ENCODE results near the gene THAP2.

Gene THAP2

GRCh38 chr12:71663561-71664410 lies at the start of gene THAP2, which contains the start of gene ZFC3H1:
THAP2 (plus strand) TSS chr12:71664301; CDS start chr12:71664510, 209 bp downstream.
ZFC3H1 (minus strand) TSS chr12:71663848; CDS start chr12:71663610, 238 bp downstream.
- peak; percentile 97 to 99 for DNase-seq
- TF ChIP-seq GATA1 (IDR thresholded peaks at IDR 0.05; ENCODE audit: low read depth, low read length), result no peak
- peak; percentile 97 for TF ChIP-seq POLR2A (IDR thresholded peaks at IDR 0.05; ENCODE audit: low read length)

GRCh38 chr12:71621938-71622337 lies 42.2 kb upstream of the THAP2 start:
- no peak for DNase-seq

DNA sequence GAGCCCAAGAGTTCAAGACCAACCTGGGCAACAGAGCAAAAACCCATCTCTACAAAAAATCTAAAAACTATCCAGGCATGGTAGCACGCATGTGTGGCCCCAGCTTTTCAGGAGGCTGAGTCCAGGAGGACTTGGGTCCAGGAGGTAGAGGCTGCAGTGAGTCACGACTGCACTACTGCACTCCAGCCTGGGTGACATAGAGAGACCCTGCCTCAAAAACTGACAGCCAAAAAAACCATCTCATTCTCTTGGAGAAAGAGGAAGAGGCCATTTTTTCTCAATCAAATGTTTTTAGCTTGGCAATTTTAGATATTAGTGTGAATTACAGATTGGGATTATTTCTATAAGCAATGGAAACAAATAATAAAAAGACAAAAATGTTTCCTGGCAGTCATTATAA lies 38.6 kb upstream of the THAP2 start:
- DNase-seq, result no peak
- TF ChIP-seq GATA1 (IDR thresholded peaks at IDR 0.05; ENCODE audit: low read depth, low read length) (no peak), POLR2A (IDR thresholded peaks at IDR 0.05; ENCODE audit: low read length) (no peak)

More at GRCh38 chr12:71621938-71622337, 42.2 kb upstream of the THAP2 start:
- no peak for TF ChIP-seq POLR2A (IDR thresholded peaks at IDR 0.05; ENCODE audit: low read length)

- DNase-seq, result peak; percentile 22 to 55
- TF ChIP-seq GATA1 (IDR thresholded peaks at IDR 0.05; ENCODE audit: low read depth, low read length) (no peak), POLR2A (IDR thresholded peaks at IDR 0.05; ENCODE audit: low read length) (no peak)
Observed at GRCh38 chr12:71626098-71626497, 38.0 kb upstream of the THAP2 start.

DNA sequence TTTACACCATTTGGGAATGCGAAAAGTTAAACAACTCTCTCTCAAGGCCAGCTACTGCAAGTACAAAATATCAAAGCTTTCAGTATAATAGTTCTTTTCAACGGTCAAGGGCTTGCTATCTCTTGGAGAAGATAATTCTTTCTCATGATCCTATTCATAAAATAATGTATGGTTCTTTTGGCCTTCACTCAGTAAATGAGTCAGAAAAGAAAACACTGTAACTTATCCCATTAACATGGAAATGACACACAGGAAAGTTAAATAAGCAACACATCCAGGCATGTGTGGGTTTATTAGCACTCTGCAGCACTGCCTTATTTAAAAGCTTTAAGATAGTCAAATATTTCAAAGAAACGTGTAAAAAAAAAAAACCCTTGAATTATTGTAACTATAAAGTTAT lies 37.3 kb upstream of the THAP2 start:
- no peak for DNase-seq
- TF ChIP-seq GATA1 (IDR thresholded peaks at IDR 0.05; ENCODE audit: low read depth, low read length), result no peak
- TF ChIP-seq POLR2A (IDR thresholded peaks at IDR 0.05; ENCODE audit: low read length), result no peak

DNA sequence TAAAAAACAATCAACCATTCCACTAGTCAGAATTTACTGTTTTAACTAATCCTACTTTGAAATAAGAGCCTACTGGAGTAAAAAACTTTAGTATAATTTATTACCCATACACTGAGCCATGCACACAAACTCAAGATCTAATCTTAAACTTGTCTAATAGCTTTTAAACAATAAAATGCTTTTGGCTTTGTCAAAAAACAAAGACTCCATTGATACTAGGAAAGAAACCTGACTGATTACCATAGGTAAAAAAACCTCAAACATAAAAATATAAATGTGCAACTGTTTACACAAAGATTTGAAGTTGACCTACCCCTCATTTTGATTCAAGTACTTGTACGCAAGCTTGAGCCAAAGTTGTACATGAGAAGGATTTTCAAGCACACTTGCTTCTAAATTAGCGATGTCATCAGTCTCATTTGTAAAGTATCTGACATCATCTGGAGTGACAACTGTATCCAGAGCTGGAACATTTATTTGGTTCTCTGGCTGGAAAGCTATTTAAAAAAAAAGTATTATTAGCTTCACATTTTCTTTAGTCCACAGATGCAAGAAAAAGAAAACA lies 36.6 kb upstream of the THAP2 start:
- no peak for DNase-seq
- no peak for TF ChIP-seq POLR2A (IDR thresholded peaks at IDR 0.05; ENCODE audit: low read length)
- no peak for TF ChIP-seq GATA1 (IDR thresholded peaks at IDR 0.05; ENCODE audit: low read depth, low read length)

DNA sequence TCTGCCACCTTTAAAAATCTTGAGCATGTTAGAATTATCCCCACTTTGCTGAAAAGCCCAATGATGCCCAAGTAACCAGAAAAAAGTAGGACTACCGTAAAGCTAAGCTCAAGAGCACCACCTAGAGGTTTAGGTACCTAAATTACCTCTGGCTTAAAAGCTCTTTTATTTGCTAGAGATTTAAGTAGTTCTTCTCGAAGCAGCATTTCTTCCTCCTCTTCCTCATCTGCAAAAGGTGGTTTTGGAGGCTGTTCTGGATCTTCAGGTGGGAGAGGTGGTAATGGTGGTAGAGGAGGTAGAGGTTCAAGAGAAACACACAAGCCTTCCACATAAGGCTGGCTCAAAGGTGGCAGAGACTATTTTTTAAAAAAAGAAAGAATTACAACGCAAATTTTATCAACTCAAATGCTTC lies 27.4 kb upstream of the THAP2 start:
- peak; percentile 75 to 83 for DNase-seq
- TF ChIP-seq GATA1 (IDR thresholded peaks at IDR 0.05; ENCODE audit: low read depth, low read length) (no peak), POLR2A (IDR thresholded peaks at IDR 0.05; ENCODE audit: low read length) (no peak)

GRCh38 chr12:71638499-71638898 lies 25.6 kb upstream of the THAP2 start:
- DNase-seq, result no peak
- TF ChIP-seq GATA1 (IDR thresholded peaks at IDR 0.05; ENCODE audit: low read depth, low read length), result no peak
- no peak for TF ChIP-seq POLR2A (IDR thresholded peaks at IDR 0.05; ENCODE audit: low read length)

DNA sequence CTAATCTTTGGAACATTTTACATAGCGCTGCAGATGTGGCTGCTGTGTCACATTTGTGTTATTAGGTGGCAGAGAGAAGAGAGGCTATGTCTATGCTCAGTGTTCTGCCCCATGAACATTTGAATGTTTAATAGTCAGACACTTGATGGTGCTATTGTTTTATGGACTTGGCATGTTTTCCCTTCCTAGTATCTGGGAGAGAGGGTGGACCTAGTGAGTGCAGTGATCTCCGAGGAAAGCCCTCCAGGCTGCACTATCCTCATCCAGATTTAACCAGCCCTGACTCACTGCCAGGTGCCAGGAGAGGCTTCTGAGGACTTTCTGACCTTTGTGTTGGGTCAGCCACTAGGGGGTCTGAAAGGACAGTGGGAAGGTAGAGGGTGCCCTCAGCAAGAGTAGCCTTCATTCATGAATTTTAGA lies 24.8 kb upstream of the THAP2 start:
- DNase-seq, result peak; percentile 35 to 36
- TF ChIP-seq POLR2A (IDR thresholded peaks at IDR 0.05; ENCODE audit: low read length) (no peak), GATA1 (IDR thresholded peaks at IDR 0.05; ENCODE audit: low read depth, low read length) (no peak)

- no peak for TF ChIP-seq GATA1 (IDR thresholded peaks at IDR 0.05; ENCODE audit: low read depth, low read length)
- no peak for TF ChIP-seq POLR2A (IDR thresholded peaks at IDR 0.05; ENCODE audit: low read length)
Observed at GRCh38 chr12:71640316-71640715, 23.8 kb upstream of the THAP2 start.

DNA sequence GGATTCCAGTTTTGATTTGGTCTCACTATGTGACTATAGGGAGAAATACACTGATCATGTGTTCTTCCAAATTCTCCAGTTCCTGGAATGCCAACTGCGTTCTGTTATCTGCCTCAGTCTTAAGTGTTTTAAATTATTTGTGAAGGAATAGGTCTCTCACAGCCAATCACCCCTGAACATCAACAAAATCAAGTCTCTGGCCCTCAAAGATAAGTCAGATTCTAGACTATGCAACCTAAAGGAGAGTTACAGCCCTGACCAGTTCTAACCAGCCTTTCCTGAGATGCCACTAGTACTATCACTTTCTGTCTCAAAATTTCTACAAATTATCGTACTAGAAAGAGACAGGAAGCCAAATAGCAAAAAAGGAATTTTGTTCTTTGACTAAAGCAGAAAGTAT lies 22.7 kb upstream of the THAP2 start:
- TF ChIP-seq POLR2A (IDR thresholded peaks at IDR 0.05; ENCODE audit: low read length) (no peak), GATA1 (IDR thresholded peaks at IDR 0.05; ENCODE audit: low read depth, low read length) (no peak)
- DNase-seq, result peak; percentile 78 to 84

More at GRCh38 chr12:71640316-71640715, 23.8 kb upstream of the THAP2 start:
- no peak for DNase-seq

- DNase-seq, result peak in 1 of 2 experiments; percentile 24
- TF ChIP-seq POLR2A (IDR thresholded peaks at IDR 0.05; ENCODE audit: low read length) (no peak), GATA1 (IDR thresholded peaks at IDR 0.05; ENCODE audit: low read depth, low read length) (no peak)
Observed at GRCh38 chr12:71642264-71642663, 21.8 kb upstream of the THAP2 start.

- no peak for TF ChIP-seq POLR2A (IDR thresholded peaks at IDR 0.05; ENCODE audit: low read length)
- TF ChIP-seq GATA1 (IDR thresholded peaks at IDR 0.05; ENCODE audit: low read depth, low read length), result no peak
- DNase-seq, result no peak
Observed at GRCh38 chr12:71645268-71645667, 18.8 kb upstream of the THAP2 start.

DNA sequence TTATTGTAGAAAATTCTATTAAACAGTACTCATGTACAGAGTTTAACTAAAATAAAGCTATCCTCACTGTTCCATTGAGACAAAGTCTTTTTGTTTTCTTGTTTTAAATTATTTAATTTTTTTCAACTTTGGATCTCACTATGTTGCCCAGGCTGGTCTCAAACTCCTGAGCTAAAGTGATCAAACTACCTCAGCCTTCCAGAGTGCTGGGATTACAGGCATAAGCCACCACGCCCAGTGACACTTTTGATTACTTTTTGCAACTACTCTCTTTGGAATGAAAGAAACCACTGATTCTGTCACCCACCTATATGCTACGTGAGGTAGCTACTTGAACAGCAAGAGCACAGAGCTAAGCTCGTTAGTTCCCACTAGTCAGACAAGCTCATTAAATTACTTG lies 17.6 kb upstream of the THAP2 start:
- no peak for TF ChIP-seq GATA1 (IDR thresholded peaks at IDR 0.05; ENCODE audit: low read depth, low read length)
- no peak for TF ChIP-seq POLR2A (IDR thresholded peaks at IDR 0.05; ENCODE audit: low read length)

DNA sequence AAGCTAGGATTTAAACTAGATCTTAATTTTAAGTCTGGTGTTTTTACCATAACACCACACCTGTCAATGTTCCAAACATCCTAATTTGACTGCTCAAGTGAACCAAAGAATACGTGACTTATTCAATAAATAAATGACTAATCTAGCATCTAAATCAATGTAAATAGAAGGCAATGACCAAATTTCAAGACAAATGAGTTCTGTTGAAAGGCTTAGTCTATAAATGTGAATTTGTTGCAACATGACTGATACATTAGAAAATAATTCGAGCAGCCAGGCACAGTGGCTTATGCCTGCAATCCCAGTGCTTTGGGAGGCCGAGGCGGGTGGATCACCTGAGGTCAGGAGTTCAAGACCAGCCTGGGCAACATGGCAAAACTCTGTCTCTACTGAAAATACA lies 15.6 kb upstream of the THAP2 start:
- TF ChIP-seq POLR2A (IDR thresholded peaks at IDR 0.05; ENCODE audit: low read length) (no peak), GATA1 (IDR thresholded peaks at IDR 0.05; ENCODE audit: low read depth, low read length) (no peak)
- DNase-seq, result no peak

More for the DNA sequence above, 17.6 kb upstream of the THAP2 start:
- DNase-seq, result no peak

Data from erythroblast (primary cell).